Adrenal gland (tissue), 12 donors: ENCODE results near the gene PRICKLE2. TPM values are rescaled to one million over a fixed set of nuclear protein-coding genes. Genes with fewer than 3 reads are reported as not detected.

ENCODE experiments used
- DNase-seq, 7 donors: peaks; one replicate each; pipeline ENCODE4 v3.0.0-alpha.2; 2019 to 2020
- H3K27ac ChIP-seq, 5 donors: fragments of 200-600 bp; sonication (generic) in 4 of 5; 1 replicate in 3 of 5; 2 replicates in 2 of 5; pipeline versions ENCODE4 v1.5.1 to v1.8.0; 2016 to 2020; ENCODE audit warnings: mild to moderate bottlenecking in 1 of 5
- H3K27me3 ChIP-seq: fragments of 200-600 bp; 2 replicates; pipeline ENCODE4 v1.8.0; 2021
- H3K36me3 ChIP-seq, 2 donors: fragments of 200-600 bp; replicated peaks in 1 of 2; 1 replicate in 1 of 2; 2 replicates in 1 of 2; pipeline versions ENCODE4 v1.5.1 to v1.8.0; 2018 to 2022
- H3K4me1 ChIP-seq, 2 donors: fragments of 200-600 bp; replicated peaks in 1 of 2; 1 replicate in 1 of 2; 2 replicates in 1 of 2; pipeline versions ENCODE4 v1.5.1 to v1.8.0; 2018 to 2021
- H3K4me3 ChIP-seq, 4 donors: fragments of 200-600 bp; sonication (generic) in 3 of 4; one replicate each; pipeline ENCODE4 v1.5.1; 2016 to 2018
- H3K9me3 ChIP-seq, 3 donors: fragments of 200-600 bp; sonication (generic) in 1 of 3; replicated peaks in 1 of 3; 1 replicate in 2 of 3; 2 replicates in 1 of 3; pipeline versions ENCODE4 v1.5.1 to v1.8.0; 2016 to 2021
- CTCF ChIP-seq, 6 experiments: fragments of 450-650 bp in 4 of 6; fragments of 200-600 bp in 2 of 6; sonication (generic) in 1 of 6; IDR thresholded peaks; 1 replicate in 5 of 6; 2 replicates in 1 of 6; pipeline versions ENCODE4 v1.5.1 to v1.8.0; 2016 to 2021; ENCODE audit warnings: antibody characterized with exemption in 6 of 6, mild to moderate bottlenecking in 2 of 6, moderate library complexity in 1 of 6
- POLR2A ChIP-seq, 2 donors: fragments of 450-650 bp; IDR thresholded peaks; one replicate each; pipeline ENCODE4 v1.6.1; 2017; ENCODE audit warnings: antibody characterized with exemption in 2 of 2, mild to moderate bottlenecking in 2 of 2, moderate library complexity in 1 of 2
- WGBS, 4 donors: extraction: QIAGEN DNeasy Blood & Tissue Kit in 2 of 4; methylation state at CpG; one replicate each; pipeline versions ENCODE4 v1.1.5 to v1.1.7; 2013 to 2017; 5-methylcytosine and 5-hydroxymethylcytosine counted together
- intact Hi-C, 2 donors: fragments of 100-400 bp; cut with DNase I; formaldehyde crosslinking; loops; one replicate each; pipeline versions ENCODE4 v1.14.1 to v1.15.0; 2022 to 2023
- polyA plus RNA-seq, 3 donors: library from polyadenylated mRNA; stranded (reverse); fragments of 200-250 nt in 2 of 3; fragments of 350-450 nt in 1 of 3; fragmentation: Illumina TruSeq in 1 of 3; extraction: RNeasy Lipid Tissue Mini Kit (QIAGEN cat#74804) in 1 of 3; gene quantifications; one replicate each; pipeline ENCODE4 v1.2.3, GENCODE V29; 2013 to 2014
- total RNA-seq, 9 donors: library from RNA; depleted of rRNA in 4 of 9; stranded (reverse); fragments of >200 nt in 4 of 9; fragments of 120-200 nt in 1 of 9; fragmentation: NEBNext Ultra II Directional in 1 of 9; extraction: Animal tissue kit (Norgen Biotek cat#: 25700) in 1 of 9; gene quantifications; one replicate each; pipeline versions ENCODE4 v1.1.0 to v1.2.4, GENCODE V29; 2013 to 2023
- donor health status: healthy with polysubstance abuse.
- donor health status: Bipolar disorder and iron deficiency.
- donor health status: DM: yes; HTN: yes; CAD: no.
- donor health status: DM: no; HTN: no; CAD: no.
- donor health status: DM: no; HTN: no; CAD: no.
- donor health status: DM: yes; HTN: yes; CAD: no.

Gene PRICKLE2
- total and polyA plus RNA-seq, 12 donors, result 1.3 to 15.7 (median 8.1) TPM

- TF ChIP-seq CTCF (IDR thresholded peaks at IDR 0.05) (no peak), POLR2A (IDR thresholded peaks at IDR 0.05) (no peak)
- Histone ChIP-seq H3K27ac (no peak overlapping the region), H3K4me1 (no peaks in the 10 kb centered on the region), H3K9me3 (no peaks in the 10 kb centered on the region), H3K27me3 (no peaks in the 10 kb centered on the region), H3K4me3 (no peak overlapping the region), H3K36me3 (no peaks in the 10 kb centered on the region)
- 81 to 87% (median 84%) methylated on average over 4 of the region's 4 CpGs for WGBS, 4 donors
- DNase-seq, result no peak
- intact Hi-C loops, result no loop called here
Observed at GRCh38 chr3:64167351-64167750, 57.9 kb downstream of the PRICKLE2 start.

DNA sequence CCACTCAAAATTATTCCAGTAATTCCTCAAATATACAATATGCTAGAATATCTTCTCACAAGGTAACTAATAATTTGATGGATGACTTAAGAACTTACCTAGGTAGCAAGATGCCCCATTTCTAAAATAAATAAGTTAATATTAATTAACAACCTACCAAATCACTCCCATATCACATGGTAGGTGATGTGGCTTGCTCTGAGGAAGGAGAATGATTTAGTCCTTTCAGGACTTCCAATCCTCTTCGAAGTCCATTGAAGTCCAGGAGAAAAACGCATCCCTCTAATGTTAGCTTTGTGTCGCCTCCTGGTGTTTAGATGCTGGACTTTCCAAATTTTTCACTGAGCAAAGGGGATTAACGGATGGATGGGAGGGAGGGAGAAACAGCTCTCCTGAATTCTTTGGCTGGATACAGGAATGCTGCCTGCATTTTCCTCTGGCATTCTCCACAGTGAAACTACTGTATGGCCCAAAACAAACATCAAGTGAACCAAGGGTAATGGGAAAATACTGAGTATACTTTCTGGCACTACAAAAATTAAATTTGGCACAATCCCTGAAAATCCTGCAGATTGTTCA, 58.6 kb downstream of the PRICKLE2 start:
- H3K27me3 ChIP-seq, result no peaks in the 10 kb centered on the region
- H3K9me3 ChIP-seq, result no peaks in the 10 kb centered on the region
- intact Hi-C loops, result no loop called here
- H3K27ac ChIP-seq, result no peak overlapping the region
- no peak overlapping the region for H3K4me3 ChIP-seq
- WGBS, 4 donors, result 77 to 85% (median 83%) methylated on average over 4 of the region's 4 CpGs
- no peak for DNase-seq
- H3K4me1 ChIP-seq, result no peaks in the 10 kb centered on the region
- no peaks in the 10 kb centered on the region for H3K36me3 ChIP-seq
- TF ChIP-seq CTCF (IDR thresholded peaks at IDR 0.05), result peak in 4 of 6 experiments; percentile 7 to 37 (median 20)
- no peak for TF ChIP-seq POLR2A (IDR thresholded peaks at IDR 0.05)

DNA sequence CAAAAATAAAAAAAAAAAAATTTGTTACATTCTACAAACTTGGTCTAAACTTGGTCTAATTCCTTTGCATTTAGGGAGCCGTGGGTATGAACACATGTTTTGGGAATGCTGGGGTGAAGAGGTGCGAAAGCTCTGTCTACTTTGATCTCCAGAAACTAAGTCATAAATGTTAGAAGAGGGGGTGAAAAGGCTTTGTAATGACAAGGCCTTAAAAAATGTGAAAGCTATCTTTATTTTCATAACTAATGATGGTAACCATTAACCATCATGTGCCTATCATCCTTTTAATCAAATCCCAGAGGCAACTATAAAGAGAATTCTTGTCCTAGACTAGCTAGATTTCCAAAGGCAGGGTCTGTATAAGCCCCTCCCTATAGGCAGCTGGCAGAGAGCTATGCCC, 60.9 kb downstream of the PRICKLE2 start:
- H3K27ac ChIP-seq, result no peak overlapping the region
- 91 to 100% (median 96%) methylated on average over 2 of the region's 2 CpGs for WGBS, 4 donors
- intact Hi-C loops, result no loop called here
- DNase-seq, result no peak
- H3K4me3 ChIP-seq, result no peak overlapping the region
- no peaks in the 10 kb centered on the region for H3K9me3 ChIP-seq
- H3K4me1 ChIP-seq, result no peaks in the 10 kb centered on the region
- H3K27me3 ChIP-seq, result no peaks in the 10 kb centered on the region
- peaks cover 0 to 4% of the 10 kb centered on the region in 2 donors for H3K36me3 ChIP-seq
- TF ChIP-seq POLR2A (IDR thresholded peaks at IDR 0.05) (no peak), CTCF (IDR thresholded peaks at IDR 0.05) (no peak)

DNA sequence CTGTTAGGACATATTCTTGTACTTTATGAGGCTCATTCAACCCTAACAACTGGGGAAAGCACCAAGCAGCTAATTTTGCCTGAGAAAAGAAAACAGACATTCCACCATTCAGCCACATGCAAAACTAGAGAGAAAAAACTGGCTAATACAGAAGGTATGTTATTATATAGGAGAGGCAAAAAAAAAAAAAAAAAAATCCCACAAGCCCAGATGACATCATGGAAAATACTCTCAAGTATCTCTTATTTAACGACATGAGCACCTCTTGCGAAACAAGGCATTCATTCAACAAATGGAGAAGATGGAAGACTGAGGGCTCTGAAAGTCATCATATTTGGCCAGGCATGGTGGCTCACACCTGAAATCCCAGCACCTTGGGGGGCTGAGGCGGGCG, 61.5 kb downstream of the PRICKLE2 start:
- WGBS, 4 donors, result 87 to 97% (median 90%) methylated on average over 4 of the region's 4 CpGs

More for the DNA sequence above, 61.5 kb downstream of the PRICKLE2 start:
- H3K36me3 ChIP-seq, result peaks cover 0 to 4% of the 10 kb centered on the region in 2 donors
- H3K27me3 ChIP-seq, result no peaks in the 10 kb centered on the region
- TF ChIP-seq POLR2A (IDR thresholded peaks at IDR 0.05) (no peak), CTCF (IDR thresholded peaks at IDR 0.05) (no peak)
- no peaks in the 10 kb centered on the region for H3K9me3 ChIP-seq
- no peak for DNase-seq
- H3K27ac ChIP-seq, result no peak overlapping the region
- H3K4me3 ChIP-seq, result no peak overlapping the region
- H3K4me1 ChIP-seq, result no peaks in the 10 kb centered on the region
- intact Hi-C loops, result no loop called here
